Endodermal cell (in vitro differentiated cells): Measurements from ENCODE around the gene TBC1D16. TPM values are rescaled to one million over a fixed set of nuclear protein-coding genes. Genes with fewer than 3 reads are reported as not detected.
A peak's percentile ranks its signal among the peaks of the same experiment; 100 is the strongest.
"Not testable (repeated sequence)": the region's sequence is repeated elsewhere in the genome, so short reads cannot be mapped to it uniquely, and the experiment has no call there.

Source experiments
- DNase-seq: peaks from one replicate; pipeline ENCODE4 v3.0.0-alpha.2; 2017
- H3K27ac ChIP-seq: 2 replicates; pipeline ENCODE4 v1.5.1; 2013; ENCODE audit warnings: mild to moderate bottlenecking, low read depth, low read length, moderate library complexity
- H3K27me3 ChIP-seq: 2 replicates; pipeline ENCODE4 v1.6.1; 2013; ENCODE audit warnings: mild to moderate bottlenecking, low read length, moderate library complexity; ENCODE audit not compliant: insufficient read depth, control insufficient read depth, poor library complexity, severe bottlenecking
- H3K36me3 ChIP-seq: 2 replicates; pipeline ENCODE4 v1.7.0; 2013; ENCODE audit warnings: mild to moderate bottlenecking, low read length, moderate library complexity; ENCODE audit not compliant: control insufficient read depth, insufficient read depth
- H3K4me1 ChIP-seq: one replicate; pipeline ENCODE4 v1.7.0; 2013; ENCODE audit warnings: low read length; ENCODE audit not compliant: control insufficient read depth, insufficient read depth
- H3K4me3 ChIP-seq: 2 replicates; pipeline ENCODE4 v1.5.1; 2013; ENCODE audit warnings: mild to moderate bottlenecking, low read length, moderate library complexity
- H3K9ac ChIP-seq: 2 replicates; pipeline ENCODE4 v1.6.1; 2013; ENCODE audit warnings: mild to moderate bottlenecking, low read length, moderate library complexity; ENCODE audit not compliant: poor library complexity, severe bottlenecking; ENCODE audit errors: extremely low read depth
- H3K9me3 ChIP-seq: 2 replicates; pipeline ENCODE4 v1.6.1; 2013; ENCODE audit warnings: mild to moderate bottlenecking, low read length, moderate library complexity; ENCODE audit not compliant: control insufficient read depth
- H3K27ac Mint-ChIP-seq: 2 replicates; pipeline ENCODE4 v1.8.0; 2020; ENCODE audit warnings: mixed read lengths
- H3K27me3 Mint-ChIP-seq: 2 replicates; pipeline ENCODE4 v1.8.0; 2021; ENCODE audit warnings: mild to moderate bottlenecking, mixed read lengths; ENCODE audit not compliant: insufficient read depth
- H3K36me3 Mint-ChIP-seq: 2 replicates; pipeline ENCODE4 v1.8.0; 2020; ENCODE audit warnings: low read depth, mixed read lengths
- H3K4me1 Mint-ChIP-seq: 2 replicates; pipeline ENCODE4 v1.8.0; 2020; ENCODE audit warnings: mixed read lengths
- H3K4me3 Mint-ChIP-seq: 2 replicates; pipeline ENCODE4 v1.8.0; 2020; ENCODE audit warnings: mild to moderate bottlenecking, moderate library complexity, mixed read lengths
- H3K9me3 Mint-ChIP-seq: 2 replicates; pipeline ENCODE4 v1.8.0; 2020; ENCODE audit warnings: mild to moderate bottlenecking, mixed read lengths
- WGBS, 2 experiments: methylation state at CpG; one replicate each; pipeline versions ENCODE4 v1.1.5 to v1.1.7; 2013; ENCODE audit warnings: missing lambda C conversion rate in 2 of 2, mixed read lengths in 1 of 2; ENCODE audit not compliant: insufficient coverage in 1 of 2, insufficient read length in 1 of 2; 5-methylcytosine and 5-hydroxymethylcytosine counted together
- total RNA-seq, 2 donors: library from RNA; stranded (reverse); fragmentation: NEBNext Ultra II Directional in 1 of 2; extraction: Animal tissue kit (Norgen Biotek cat#: 25700) in 1 of 2; gene quantifications; 2 replicates in 1 of 2; 3 replicates in 1 of 2; pipeline ENCODE4 v1.2.1, GENCODE V29; 2021
- TF ChIP-seq, protein P1 (sequence below): fragments of 200-600 bp; sonication (generic); conservative IDR thresholded peaks from 2 replicates; pipeline ENCODE4 v1.5.0; 2021; ENCODE audit warnings: antibody characterized with exemption, mild to moderate bottlenecking

The TBC1D16 gene
- total RNA-seq, 2 donors from 2014 or later: 88.2 to 116 TPM

- TF ChIP-seq, protein P1, sequence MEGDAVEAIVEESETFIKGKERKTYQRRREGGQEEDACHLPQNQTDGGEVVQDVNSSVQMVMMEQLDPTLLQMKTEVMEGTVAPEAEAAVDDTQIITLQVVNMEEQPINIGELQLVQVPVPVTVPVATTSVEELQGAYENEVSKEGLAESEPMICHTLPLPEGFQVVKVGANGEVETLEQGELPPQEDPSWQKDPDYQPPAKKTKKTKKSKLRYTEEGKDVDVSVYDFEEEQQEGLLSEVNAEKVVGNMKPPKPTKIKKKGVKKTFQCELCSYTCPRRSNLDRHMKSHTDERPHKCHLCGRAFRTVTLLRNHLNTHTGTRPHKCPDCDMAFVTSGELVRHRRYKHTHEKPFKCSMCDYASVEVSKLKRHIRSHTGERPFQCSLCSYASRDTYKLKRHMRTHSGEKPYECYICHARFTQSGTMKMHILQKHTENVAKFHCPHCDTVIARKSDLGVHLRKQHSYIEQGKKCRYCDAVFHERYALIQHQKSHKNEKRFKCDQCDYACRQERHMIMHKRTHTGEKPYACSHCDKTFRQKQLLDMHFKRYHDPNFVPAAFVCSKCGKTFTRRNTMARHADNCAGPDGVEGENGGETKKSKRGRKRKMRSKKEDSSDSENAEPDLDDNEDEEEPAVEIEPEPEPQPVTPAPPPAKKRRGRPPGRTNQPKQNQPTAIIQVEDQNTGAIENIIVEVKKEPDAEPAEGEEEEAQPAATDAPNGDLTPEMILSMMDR: no peak
- Histone ChIP-seq H3K27ac (no peak overlapping the region), H3K4me1 (peaks cover 8% of the 10 kb centered on the region), H3K27me3 (no peaks in the 10 kb centered on the region), H3K9me3 (peaks cover 9% of the 10 kb centered on the region), H3K9ac (no peak overlapping the region), H3K36me3 (no peaks in the 10 kb centered on the region), H3K4me3 (no peak overlapping the region)
- no peak for DNase-seq
- Mint-ChIP-seq H3K4me3 (no peak overlapping the region), H3K36me3 (peaks cover 23% of the 10 kb centered on the region), H3K4me1 (peaks cover 15% of the 10 kb centered on the region), H3K27ac (no peak overlapping the region), H3K9me3 (peaks cover 19% of the 10 kb centered on the region), H3K27me3 (no peaks in the 10 kb centered on the region)
- WGBS, 2 experiments: 93 to 100% methylated on average over 1 to 4 of the region's 4 CpGs
These were observed 76.6 kb downstream of the TBC1D16 start for GRCh38 chr17:79959042-79959441.

DNA sequence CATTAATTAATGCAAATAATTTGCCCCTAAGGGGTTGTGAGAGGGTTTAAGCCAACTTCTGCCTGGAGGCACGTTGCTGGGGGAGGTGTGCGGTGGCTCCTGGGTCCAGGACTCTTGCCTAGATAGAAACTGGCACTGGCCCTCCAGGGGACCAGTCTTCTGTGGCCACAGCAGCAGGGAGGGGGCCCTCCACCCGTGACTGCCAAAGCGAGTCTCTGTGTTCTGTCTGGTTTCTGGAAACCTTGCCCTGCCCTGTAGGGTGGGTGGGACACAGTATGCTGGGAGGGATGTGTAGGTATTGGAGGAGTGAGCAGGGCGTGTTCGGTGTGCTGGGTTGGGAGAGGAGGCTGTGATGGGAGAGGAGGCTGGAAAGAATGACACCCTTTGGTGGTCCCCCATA, 78.8 kb downstream of the TBC1D16 start:
- WGBS, 2 experiments: 92 to 100% methylated on average over 2 to 6 of the region's 6 CpGs
- peak; percentile 41 for DNase-seq
- no peak overlapping the region for H3K4me3 Mint-ChIP-seq
- no peak overlapping the region for H3K4me3 ChIP-seq
- peaks cover 23% of the 10 kb centered on the region for H3K4me1 Mint-ChIP-seq
- no peak overlapping the region for H3K9ac ChIP-seq
- H3K27ac Mint-ChIP-seq: no peak overlapping the region
- peaks cover 5% of the 10 kb centered on the region for H3K27me3 Mint-ChIP-seq
- H3K36me3 ChIP-seq: no peaks in the 10 kb centered on the region
- TF ChIP-seq, protein P1: no peak
- H3K4me1 ChIP-seq: peaks cover 8% of the 10 kb centered on the region
- peaks cover 11% of the 10 kb centered on the region for H3K36me3 Mint-ChIP-seq
- no peak overlapping the region for H3K27ac ChIP-seq
- H3K9me3 Mint-ChIP-seq: peaks cover 11% of the 10 kb centered on the region
- H3K27me3 ChIP-seq: no peaks in the 10 kb centered on the region
- H3K9me3 ChIP-seq: peaks cover 9% of the 10 kb centered on the region

DNA sequence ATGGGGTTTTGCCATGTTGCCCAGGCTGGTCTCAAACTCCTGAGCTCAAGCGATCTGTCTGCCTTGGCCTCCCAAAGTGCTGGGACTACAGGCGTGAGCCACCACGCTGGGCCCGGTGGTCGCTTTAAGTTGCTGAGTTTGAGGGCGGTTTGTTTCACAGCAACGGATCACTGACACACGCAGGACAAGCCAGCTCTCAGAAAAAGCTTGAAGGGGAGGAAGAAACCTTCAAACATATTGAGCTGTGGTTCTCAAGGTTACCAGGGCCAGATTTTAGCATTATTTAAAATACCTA, 79.3 kb downstream of the TBC1D16 start:
- H3K4me3 ChIP-seq, H3K36me3 Mint-ChIP-seq, H3K9me3 ChIP-seq, H3K4me1 ChIP-seq, H3K27me3 ChIP-seq, H3K9ac ChIP-seq, H3K27me3 Mint-ChIP-seq, H3K27ac ChIP-seq, H3K4me3 Mint-ChIP-seq, H3K9me3 Mint-ChIP-seq, H3K36me3 ChIP-seq: not testable (repeated sequence)
- Mint-ChIP-seq H3K4me1 (peaks cover 26% of the 10 kb centered on the region), H3K27ac (peak overlapping the region; percentile 55)
- 93 to 96% methylated on average over 7 to 8 of the region's 8 CpGs for WGBS, 2 experiments
- DNase-seq: peak; percentile 39

GRCh38 chr17:79955691-79956440, 79.8 kb downstream of the TBC1D16 start:
- 91% methylated on average over 7 to 13 of the region's 13 CpGs for WGBS, 2 experiments
- peaks cover 32% of the 10 kb centered on the region for H3K4me1 Mint-ChIP-seq
- peak; percentile 72 for DNase-seq

More at GRCh38 chr17:79955691-79956440, 79.8 kb downstream of the TBC1D16 start:
- H3K27me3 Mint-ChIP-seq: peaks cover 11% of the 10 kb centered on the region
- no peak overlapping the region for H3K4me3 ChIP-seq
- TF ChIP-seq, protein P1: peak; percentile 30
- no peak overlapping the region for H3K9ac ChIP-seq
- H3K27me3 ChIP-seq: no peaks in the 10 kb centered on the region
- no peak overlapping the region for H3K4me3 Mint-ChIP-seq
- H3K27ac Mint-ChIP-seq: no peak overlapping the region
- H3K36me3 Mint-ChIP-seq: peaks cover 2% of the 10 kb centered on the region
- H3K27ac ChIP-seq: no peak overlapping the region
- H3K36me3 ChIP-seq: no peaks in the 10 kb centered on the region
- peaks cover 2% of the 10 kb centered on the region for H3K9me3 Mint-ChIP-seq
- H3K4me1 ChIP-seq: peaks cover 8% of the 10 kb centered on the region
- H3K9me3 ChIP-seq: peaks cover 1% of the 10 kb centered on the region
